ENCODE results near the gene CDKN2B. TPM values are rescaled to one million over a fixed set of nuclear protein-coding genes. Genes with fewer than 3 reads are reported as not detected.

The CDKN2B gene
- total and polyA plus RNA-seq, 3 experiments from 2014 or later = 0.09 to 0.16 TPM; not detected in 1

DNA sequence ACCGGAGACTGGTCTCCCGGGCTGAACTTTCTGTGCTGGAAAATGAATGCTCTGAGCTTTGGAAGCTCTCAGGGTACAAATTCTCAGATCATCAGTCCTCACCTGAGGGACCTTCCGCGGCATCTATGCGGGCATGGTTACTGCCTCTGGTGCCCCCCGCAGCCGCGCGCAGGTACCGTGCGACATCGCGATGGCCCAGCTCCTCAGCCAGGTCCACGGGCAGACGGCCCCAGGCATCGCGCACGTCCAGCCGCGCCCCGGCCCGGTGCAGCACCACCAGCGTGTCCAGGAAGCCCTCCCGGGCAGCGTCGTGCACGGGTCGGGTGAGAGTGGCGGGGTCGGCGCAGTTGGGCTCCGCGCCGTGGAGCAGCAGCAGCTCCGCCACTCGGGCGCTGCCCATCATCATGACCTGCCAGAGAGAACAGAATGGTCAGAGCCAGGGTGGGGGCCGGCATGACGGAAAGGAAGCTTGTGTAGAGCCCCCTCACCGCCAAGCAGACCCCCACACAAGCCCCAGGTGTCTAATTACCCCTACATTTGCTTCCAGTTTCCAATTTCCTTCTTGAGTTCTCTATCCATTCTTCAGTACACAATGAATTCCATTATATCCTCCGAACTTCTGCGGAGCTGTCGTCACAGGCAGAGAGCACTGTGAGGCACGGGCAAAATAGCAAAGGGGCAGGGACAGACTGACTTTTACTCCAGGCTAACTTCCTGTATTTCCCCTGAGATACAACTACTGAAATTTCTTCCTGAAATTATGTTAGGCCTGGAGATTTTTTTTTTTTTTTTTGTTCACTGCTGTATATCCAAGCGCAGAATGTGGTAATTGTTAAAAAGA lies 38.1 kb downstream of the CDKN2B start:
- Histone ChIP-seq H3K27me3 (ENCODE audit: insufficient read depth, low read length, poor library complexity, severe bottlenecking) (peaks cover 87% of the 10 kb centered on the region), H3K4me1 (ENCODE audit: insufficient read depth, low read length) (peaks cover 16% of the 10 kb centered on the region), H3K36me3 (ENCODE audit: insufficient read depth, low read length) (no peaks in the 10 kb centered on the region), H3K4me3 (ENCODE audit: low read length) (no peak overlapping the region), H3K9me3 (ENCODE audit: low read length) (peaks cover 15% of the 10 kb centered on the region), H3K27ac (ENCODE audit: low read depth, low read length) (no peak overlapping the region)
- H3K9me3 Mint-ChIP-seq = peaks cover 8 to 44% (median 32%) of the 10 kb centered on the region in 5 donors
- peaks cover 3 to 15% (median 3%) of the 10 kb centered on the region in 3 donors for H3K36me3 Mint-ChIP-seq
- POLR2A ChIA-PET = no interaction called here
- H3K27me3 Mint-ChIP-seq = peaks cover 89 to 96% of the 10 kb centered on the region in 2 donors
- CTCF ChIA-PET = interaction anchor here (1.1 to 2.7 kb wide), 4 partner anchors 11 to 157 kb away, joined by 3 to 12 read pairs (median 4); partner anchors contain the start of genes CDKN2A and CDKN2B
- no peak for DNase-seq
- peak overlapping the region in 1 of 8 donors; percentile 87 for H3K27ac Mint-ChIP-seq
- H3K4me1 Mint-ChIP-seq = peaks cover 31 to 41% (median 35%) of the 10 kb centered on the region in 3 donors
- peak overlapping the region in 1 of 7 donors; percentile 59 for H3K4me3 Mint-ChIP-seq

DNA sequence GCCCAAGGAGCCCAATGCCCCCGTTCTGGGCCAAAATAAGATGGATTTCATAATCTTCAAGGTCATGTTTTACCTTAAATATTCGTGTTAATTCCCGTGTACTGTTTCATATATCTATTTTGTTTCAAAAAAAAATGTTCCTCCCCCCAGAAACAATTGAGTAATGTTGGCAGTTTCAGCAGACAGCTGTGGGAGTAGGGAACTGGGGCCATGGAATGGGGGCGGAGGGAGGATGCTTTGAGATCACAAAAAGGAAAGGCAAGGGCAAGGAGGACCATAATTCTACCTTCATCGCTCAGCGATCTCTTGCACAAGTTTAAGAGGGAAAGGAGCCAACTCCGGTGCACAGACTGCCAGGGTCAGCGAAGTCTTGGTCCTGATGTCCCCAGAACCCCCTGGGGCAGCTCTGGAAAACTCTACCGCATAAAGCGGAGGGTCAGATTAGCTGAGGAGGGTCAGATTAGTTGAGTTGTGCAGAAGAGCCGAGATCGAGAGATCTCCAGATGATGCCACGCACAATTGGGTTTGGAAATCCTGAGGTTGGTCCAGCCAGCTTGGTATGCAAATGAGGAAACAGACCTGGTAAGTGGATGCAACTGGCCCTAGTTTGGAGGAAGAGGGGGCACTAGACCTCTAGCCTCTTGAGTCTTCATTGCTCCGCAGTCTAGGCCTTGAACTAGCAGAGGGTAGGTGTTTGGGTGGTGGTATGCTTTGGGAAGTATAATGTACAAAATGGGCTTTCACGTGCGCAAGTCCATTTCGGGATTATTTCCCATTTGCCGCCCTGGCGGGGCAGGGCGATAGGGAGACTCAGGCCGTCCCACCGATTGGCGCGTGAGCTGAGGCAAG lies 38.9 kb downstream of the CDKN2B start:
- peaks cover 8 to 47% (median 32%) of the 10 kb centered on the region in 5 donors for H3K9me3 Mint-ChIP-seq
- peak overlapping the region in 3 of 8 donors; percentile 5 to 77 (median 54) for H3K27ac Mint-ChIP-seq
- no peaks in the 10 kb centered on the region for H3K36me3 ChIP-seq (ENCODE audit: insufficient read depth, low read length)
- H3K9me3 ChIP-seq (ENCODE audit: low read length) = peaks cover 15% of the 10 kb centered on the region
- ChIA-PET POLR2A (interaction anchor here (0.5 kb wide), 1 partner anchor 25 kb away, joined by 5 read pairs; the partner anchor contains the start of gene CDKN2B-AS1), CTCF (interaction anchor here (1.2 to 2.7 kb wide), 4 partner anchors 10 to 156 kb away, joined by 3 to 12 read pairs (median 4); partner anchors contain the start of gene CDKN2B)
- peaks cover 17% of the 10 kb centered on the region for H3K4me1 ChIP-seq (ENCODE audit: insufficient read depth, low read length)
- no peak overlapping the region for H3K27ac ChIP-seq (ENCODE audit: low read depth, low read length)
- H3K27me3 ChIP-seq (ENCODE audit: insufficient read depth, low read length, poor library complexity, severe bottlenecking) = peaks cover 87% of the 10 kb centered on the region
- H3K4me3 ChIP-seq (ENCODE audit: low read length) = no peak overlapping the region
- peaks cover 88 to 96% of the 10 kb centered on the region in 2 donors for H3K27me3 Mint-ChIP-seq
- peaks cover 3 to 15% (median 3%) of the 10 kb centered on the region in 3 donors for H3K36me3 Mint-ChIP-seq
- H3K4me1 Mint-ChIP-seq = peaks cover 35 to 44% (median 36%) of the 10 kb centered on the region in 3 donors
- no peak for DNase-seq
- peak overlapping the region in 2 of 7 donors; percentile 8 to 70 for H3K4me3 Mint-ChIP-seq

DNA sequence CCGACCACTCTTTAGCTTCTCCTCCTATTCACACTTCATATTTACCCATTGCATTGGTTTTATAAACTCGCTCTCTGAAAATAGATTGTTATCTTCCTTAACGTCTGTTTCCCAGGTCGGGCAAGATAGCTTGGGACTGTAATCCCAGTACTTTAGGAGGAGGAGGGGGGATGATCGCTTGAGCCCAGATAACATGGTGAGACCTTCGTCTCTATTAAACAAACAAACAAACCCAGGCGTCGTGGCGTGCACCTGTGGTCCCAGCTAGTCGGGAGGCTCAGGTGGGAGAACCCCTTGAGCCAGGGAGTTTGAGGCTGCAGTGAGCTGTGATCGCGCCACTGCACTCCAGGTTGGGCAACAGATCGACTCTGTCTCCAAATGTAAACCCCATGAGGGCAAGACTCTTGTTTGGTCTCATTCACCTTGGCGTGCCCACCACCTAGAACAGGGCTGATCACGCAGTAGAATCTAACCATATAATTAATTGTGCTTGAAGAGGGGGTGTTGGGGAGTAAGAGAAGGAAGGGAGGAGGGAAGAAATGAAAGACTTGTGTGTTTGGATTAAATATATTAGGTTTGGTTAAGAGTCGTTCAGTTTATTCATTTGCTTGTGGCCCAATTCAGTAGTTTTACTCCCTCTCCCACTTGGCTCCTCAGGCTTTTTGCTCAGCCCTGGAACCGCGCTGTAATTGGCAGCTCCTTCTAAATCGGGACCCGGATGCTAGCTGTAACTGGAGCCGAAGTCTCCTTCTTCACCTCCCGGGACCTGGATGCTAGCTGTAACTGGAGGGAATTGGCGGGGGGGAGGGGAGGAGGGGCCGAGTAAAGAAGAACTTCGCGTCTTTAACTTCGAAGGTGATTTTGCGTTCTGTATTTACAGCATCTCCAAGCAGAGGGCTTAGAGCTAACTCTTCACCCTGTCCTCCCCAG lies 39.8 kb downstream of the CDKN2B start:
- Histone ChIP-seq H3K4me3 (ENCODE audit: low read length) (no peak overlapping the region), H3K36me3 (ENCODE audit: insufficient read depth, low read length) (no peaks in the 10 kb centered on the region), H3K27me3 (ENCODE audit: insufficient read depth, low read length, poor library complexity, severe bottlenecking) (peaks cover 91% of the 10 kb centered on the region), H3K4me1 (ENCODE audit: insufficient read depth, low read length) (peaks cover 20% of the 10 kb centered on the region), H3K27ac (ENCODE audit: low read depth, low read length) (no peak overlapping the region), H3K9me3 (ENCODE audit: low read length) (peaks cover 15% of the 10 kb centered on the region)
- peak overlapping the region in 5 of 7 donors; percentile 39 to 70 (median 61) for H3K4me3 Mint-ChIP-seq
- H3K36me3 Mint-ChIP-seq = peaks cover 3 to 15% (median 3%) of the 10 kb centered on the region in 3 donors
- peaks cover 8 to 47% (median 37%) of the 10 kb centered on the region in 5 donors for H3K9me3 Mint-ChIP-seq
- CTCF ChIA-PET = interaction anchor here (0.6 to 2.7 kb wide), 4 partner anchors 13 to 156 kb away, joined by 3 to 12 read pairs (median 3); partner anchors contain the start of gene CDKN2B
- POLR2A ChIA-PET = interaction anchor here (0.5 kb wide), 1 partner anchor 25 kb away, joined by 5 read pairs; the partner anchor contains the start of gene CDKN2B-AS1
- H3K27me3 Mint-ChIP-seq = peaks cover 88 to 96% of the 10 kb centered on the region in 2 donors
- peaks cover 31 to 44% (median 36%) of the 10 kb centered on the region in 3 donors for H3K4me1 Mint-ChIP-seq
- H3K27ac Mint-ChIP-seq = peak overlapping the region in 5 of 8 donors; percentile 5 to 76 (median 8)
- no peak for DNase-seq

DNA sequence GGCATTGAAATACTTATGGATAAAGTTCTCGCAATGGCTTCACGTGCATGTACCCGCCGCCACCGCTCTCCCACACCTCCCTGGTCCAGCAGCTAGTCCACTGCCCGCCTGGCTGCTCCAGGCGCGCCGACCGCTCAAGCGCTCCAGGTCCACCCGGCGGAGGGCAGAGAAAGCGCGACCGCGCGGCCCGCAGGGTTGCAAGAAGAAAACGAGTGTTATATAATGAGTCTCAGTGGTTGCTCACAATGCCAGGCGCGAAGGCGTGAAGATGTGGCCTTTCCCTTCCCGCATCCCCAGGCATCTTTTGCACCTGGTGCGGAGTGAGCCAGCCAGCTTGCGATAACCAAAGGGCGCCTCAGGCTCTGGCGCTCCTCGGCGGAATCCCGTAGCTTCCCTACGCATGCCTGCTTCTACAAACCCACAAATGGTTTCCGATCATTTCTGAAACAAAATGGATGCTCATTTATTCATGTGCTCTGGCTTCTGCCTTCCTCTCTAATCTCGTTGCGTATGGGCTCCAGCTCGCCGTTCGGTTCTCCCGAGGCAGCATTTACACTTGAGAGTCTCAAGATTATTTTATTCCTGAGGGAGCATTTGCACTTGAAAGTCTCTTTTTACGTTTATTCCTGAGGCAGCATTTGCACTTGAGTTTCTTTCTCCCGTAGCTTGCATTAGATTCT lies 40.6 kb downstream of the CDKN2B start:
- Mint-ChIP-seq H3K4me3 (peak overlapping the region in 6 of 7 donors; percentile 19 to 70 (median 55)), H3K4me1 (peaks cover 28 to 42% (median 33%) of the 10 kb centered on the region in 3 donors), H3K27me3 (peaks cover 88 to 98% of the 10 kb centered on the region in 2 donors)

DNA sequence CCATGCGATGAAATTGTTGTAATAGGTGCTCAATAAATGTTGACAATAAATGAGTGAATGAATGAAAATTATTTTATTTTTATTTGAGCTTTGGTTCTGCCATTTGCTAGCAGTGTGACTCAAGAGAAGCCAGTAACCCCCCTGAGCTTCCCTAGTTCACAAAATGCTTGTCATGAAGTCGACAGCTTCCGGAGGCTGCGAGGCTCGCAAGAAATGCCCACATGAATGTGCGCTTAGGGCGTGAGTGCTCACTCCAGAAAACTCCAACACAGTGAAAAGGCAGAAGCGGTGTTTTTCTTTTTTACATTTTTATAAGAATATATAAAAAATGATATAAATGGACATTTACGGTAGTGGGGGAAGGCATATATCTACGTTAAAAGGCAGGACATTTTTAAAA lies 41.4 kb downstream of the CDKN2B start:
- POLR2A ChIA-PET = no interaction called here
- Mint-ChIP-seq H3K36me3 (peaks cover 3 to 18% (median 3%) of the 10 kb centered on the region in 3 donors), H3K27me3 (peaks cover 90 to 98% of the 10 kb centered on the region in 2 donors), H3K4me1 (peaks cover 28 to 42% (median 33%) of the 10 kb centered on the region in 3 donors), H3K4me3 (peak overlapping the region in 2 of 7 donors; percentile 12 to 62), H3K27ac (peak overlapping the region in 1 of 8 donors; percentile 5), H3K9me3 (peaks cover 13 to 58% (median 41%) of the 10 kb centered on the region in 5 donors)
- H3K4me1 ChIP-seq (ENCODE audit: insufficient read depth, low read length) = peaks cover 16% of the 10 kb centered on the region
- CTCF ChIA-PET = interaction anchor here (0.6 kb wide), 1 partner anchor 27 kb away, joined by 3 read pairs; no protein-coding TSS in a partner anchor
- peaks cover 15% of the 10 kb centered on the region for H3K9me3 ChIP-seq (ENCODE audit: low read length)
- H3K4me3 ChIP-seq (ENCODE audit: low read length) = no peak overlapping the region
- no peak for DNase-seq
- H3K27ac ChIP-seq (ENCODE audit: low read depth, low read length) = no peak overlapping the region
- no peaks in the 10 kb centered on the region for H3K36me3 ChIP-seq (ENCODE audit: insufficient read depth, low read length)
- H3K27me3 ChIP-seq (ENCODE audit: insufficient read depth, low read length, poor library complexity, severe bottlenecking) = peaks cover 92% of the 10 kb centered on the region

More for the DNA sequence above, 40.6 kb downstream of the CDKN2B start:
- Mint-ChIP-seq H3K36me3 (peaks cover 3 to 15% (median 3%) of the 10 kb centered on the region in 3 donors), H3K9me3 (peaks cover 12 to 54% (median 40%) of the 10 kb centered on the region in 5 donors), H3K27ac (peak overlapping the region in 6 of 8 donors; percentile 5 to 76 (median 19))
- Histone ChIP-seq H3K4me3 (ENCODE audit: low read length) (no peak overlapping the region), H3K9me3 (ENCODE audit: low read length) (peaks cover 15% of the 10 kb centered on the region), H3K27me3 (ENCODE audit: insufficient read depth, low read length, poor library complexity, severe bottlenecking) (peaks cover 89% of the 10 kb centered on the region), H3K27ac (ENCODE audit: low read depth, low read length) (no peak overlapping the region), H3K36me3 (ENCODE audit: insufficient read depth, low read length) (no peaks in the 10 kb centered on the region), H3K4me1 (ENCODE audit: insufficient read depth, low read length) (peaks cover 16% of the 10 kb centered on the region)
- ChIA-PET POLR2A (no interaction called here), CTCF (interaction anchor here (1.0 kb wide), 1 partner anchor 155 kb away, joined by 3 read pairs; no protein-coding TSS in a partner anchor)
- DNase-seq = no peak

DNA sequence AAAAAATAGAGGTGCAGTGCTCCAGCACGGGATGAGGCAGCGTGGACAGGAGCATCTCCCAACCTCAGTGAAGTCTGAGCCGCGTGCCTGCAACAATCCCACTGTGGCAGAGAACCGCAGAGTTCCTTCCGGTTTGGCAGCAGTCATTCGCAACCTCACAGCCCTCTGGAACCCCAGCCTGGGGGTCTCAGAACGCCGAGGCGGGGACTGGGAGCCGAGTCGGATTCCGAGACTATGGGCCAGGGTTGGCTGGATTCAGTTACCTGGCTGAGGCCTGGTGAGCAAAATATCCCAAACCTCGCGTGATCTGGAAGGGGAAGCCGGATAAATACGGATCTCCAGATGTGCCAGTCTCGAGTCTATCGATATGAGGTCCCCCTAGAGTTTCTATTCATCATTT lies 41.9 kb downstream of the CDKN2B start:
- ChIA-PET CTCF (interaction anchor here (0.6 kb wide), 1 partner anchor 28 kb away, joined by 3 read pairs; no protein-coding TSS in a partner anchor), POLR2A (no interaction called here)
- H3K4me1 ChIP-seq (ENCODE audit: insufficient read depth, low read length) = peaks cover 16% of the 10 kb centered on the region
- H3K4me1 Mint-ChIP-seq = peaks cover 28 to 42% (median 33%) of the 10 kb centered on the region in 3 donors
- H3K27ac ChIP-seq (ENCODE audit: low read depth, low read length) = no peak overlapping the region
- H3K4me3 ChIP-seq (ENCODE audit: low read length) = no peak overlapping the region
- H3K4me3 Mint-ChIP-seq = peak overlapping the region in 3 of 7 donors; percentile 5 to 12 (median 12)
- peaks cover 13 to 61% (median 41%) of the 10 kb centered on the region in 5 donors for H3K9me3 Mint-ChIP-seq
- H3K27me3 ChIP-seq (ENCODE audit: insufficient read depth, low read length, poor library complexity, severe bottlenecking) = peaks cover 89% of the 10 kb centered on the region
- H3K9me3 ChIP-seq (ENCODE audit: low read length) = peaks cover 15% of the 10 kb centered on the region
- H3K27ac Mint-ChIP-seq = peak overlapping the region in 1 of 8 donors; percentile 5
- H3K36me3 Mint-ChIP-seq = peaks cover 3 to 19% (median 3%) of the 10 kb centered on the region in 3 donors
- no peaks in the 10 kb centered on the region for H3K36me3 ChIP-seq (ENCODE audit: insufficient read depth, low read length)
- DNase-seq = no peak
- peaks cover 88 to 98% of the 10 kb centered on the region in 2 donors for H3K27me3 Mint-ChIP-seq

Data from CD8-positive, alpha-beta memory T cell (primary cell).